Fibroblast of skin of right biceps (primary cell): Measurements from ENCODE around the gene TCP11X1.
"Not testable (repeated sequence)": the region's sequence is repeated elsewhere in the genome, so short reads cannot be mapped to it uniquely, and the experiment has no call there.

Experiments used
- DNase-seq: peaks from one replicate; pipeline ENCODE4 v3.0.0-alpha.2; 2013

TCP11X1 gene

GRCh38 chrX:102214986-102215385 lies at the start of gene TCP11X1:
TSS of gene TCP11X1 (plus strand) at chrX:102215301.
- DNase-seq: not testable (repeated sequence)

- no peak for DNase-seq
Measured at GRCh38 chrX:102185967-102186720, 29.0 kb upstream of the TCP11X1 start.

GRCh38 chrX:102207940-102208339 lies 7.2 kb upstream of the TCP11X1 start:
- DNase-seq: not testable (repeated sequence)

GRCh38 chrX:102216497-102216896 lies 1.4 kb downstream of the TCP11X1 start:
- not testable (repeated sequence) for DNase-seq

GRCh38 chrX:102235678-102236077 lies 20.6 kb downstream of the TCP11X1 start:
- DNase-seq: not testable (repeated sequence)

GRCh38 chrX:102240265-102240664 lies 25.2 kb downstream of the TCP11X1 start:
- DNase-seq: not testable (repeated sequence)

- not testable (repeated sequence) for DNase-seq
Measured at GRCh38 chrX:102246893-102247292, 31.8 kb downstream of the TCP11X1 start, which contains the start of gene NXF2. TSS of gene NXF2 (plus strand) at chrX:102247167. CDS start at chrX:102307079, 59,912 bp downstream.

- not testable (repeated sequence) for DNase-seq
Measured at GRCh38 chrX:102272231-102272630, 57.1 kb downstream of the TCP11X1 start.
